Measurements from ENCODE around the gene GNRH2. TPM values are rescaled to one million over a fixed set of nuclear protein-coding genes. Genes with fewer than 3 reads are reported as not detected.

GNRH2 gene
- total RNA-seq, 1 experiment from 2014 or later, result 1.1 TPM

DNA sequence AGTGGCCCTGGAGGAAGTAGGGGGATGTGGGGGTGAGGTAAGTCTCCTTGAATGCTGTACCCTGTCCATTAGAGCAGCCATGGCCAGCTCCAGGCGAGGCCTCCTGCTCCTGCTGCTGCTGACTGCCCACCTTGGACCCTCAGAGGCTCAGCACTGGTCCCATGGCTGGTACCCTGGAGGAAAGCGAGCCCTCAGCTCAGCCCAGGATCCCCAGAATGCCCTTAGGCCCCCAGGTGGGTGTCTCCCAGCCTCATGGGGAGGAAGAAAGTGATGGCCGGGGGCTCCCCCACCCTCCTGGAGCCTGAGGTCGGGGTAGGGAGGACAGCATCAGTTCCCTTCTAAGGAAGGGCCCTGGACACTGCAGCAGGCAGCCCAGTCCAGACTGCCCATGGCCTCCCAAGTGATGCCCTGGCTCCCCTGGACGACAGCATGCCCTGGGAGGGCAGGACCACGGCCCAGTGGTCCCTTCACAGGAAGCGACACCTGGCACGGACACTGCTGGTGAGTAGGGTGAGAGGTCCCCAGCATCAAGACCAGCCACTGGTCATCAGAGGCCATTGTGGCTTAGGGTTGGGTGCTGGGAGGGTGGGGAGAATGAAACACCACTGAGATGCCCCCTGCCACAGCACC is 1.0 kb downstream of the GNRH2 start:
- peaks cover 22 to 24% of the 10 kb centered on the region in 2 experiments for H3K4me1 Mint-ChIP-seq
- Histone ChIP-seq H3K27me3 (ENCODE audit: insufficient read depth, low read length) (no peaks in the 10 kb centered on the region), H3T11ph (ENCODE audit: low read length) (no peak overlapping the region), H4K8ac (replicated peaks; ENCODE audit: insufficient read length, low read depth, low read length) (no peak overlapping the region), H2BK120ac (ENCODE audit: low read depth, low read length, poor library complexity, severe bottlenecking) (no peak overlapping the region), H3K4ac (ENCODE audit: low read depth, low read length) (no peak overlapping the region), H4K20me1 (ENCODE audit: control insufficient read depth, insufficient read depth, insufficient read length) (no peaks in the 10 kb centered on the region), H3K23ac (ENCODE audit: insufficient read length, low read depth, low read length) (no peak overlapping the region), H3K18ac (ENCODE audit: insufficient read length, low read depth, low read length) (no peak overlapping the region), H2BK12ac (ENCODE audit: insufficient read length, low read depth, low read length) (no peak overlapping the region), H4K5ac (ENCODE audit: insufficient read length, low read depth, low read length) (no peak overlapping the region), H2AK5ac (ENCODE audit: insufficient read length, low read length) (no peak overlapping the region), H2AFZ (ENCODE audit: low read length) (no peak overlapping the region), H3K79me2 (ENCODE audit: insufficient read depth, low read length) (no peaks in the 10 kb centered on the region; the same call in 1 of the 2 replicates), H3K4me1 (ENCODE audit: insufficient read depth, low read length) (peaks cover 12% of the 10 kb centered on the region; the same call in 1 of the 2 replicates), H3K23me2 (ENCODE audit: insufficient read length, low read depth, low read length, poor library complexity, severe bottlenecking) (peaks cover 13% of the 10 kb centered on the region), H3K56ac (ENCODE audit: insufficient read length, low read depth, low read length) (no peak overlapping the region), H3K9ac (ENCODE audit: extremely low read depth, insufficient read length, low read length) (no peak overlapping the region), H3K4me2 (ENCODE audit: insufficient read depth, insufficient read length, low read length) (no peak overlapping the region), H3K27ac (ENCODE audit: insufficient read length, low read depth, low read length) (no peak overlapping the region), H3K79me1 (ENCODE audit: insufficient read depth, low read depth, low read length, poor library complexity, severe bottlenecking) (no peaks in the 10 kb centered on the region), H2BK15ac (ENCODE audit: low read depth, low read length) (no peak overlapping the region), H3K14ac (ENCODE audit: insufficient read depth, low read length) (no peak overlapping the region), H3K9me3 (ENCODE audit: control insufficient read depth, low read depth, low read length) (no peaks in the 10 kb centered on the region), H2BK20ac (ENCODE audit: low read depth, low read length, poor library complexity, severe bottlenecking) (no peak overlapping the region), H2BK5ac (ENCODE audit: insufficient read length, low read length) (no peak overlapping the region), H4K91ac (ENCODE audit: insufficient read length, low read depth, low read length) (no peak overlapping the region)
- no peak for DNase-seq
- WGBS (ENCODE audit: extremely low coverage, insufficient read length, low lambda C conversion rate), result no CpG with 5 or more reads among the region's 8 CpGs
- no peaks in the 10 kb centered on the region; the same call in 1 of the 2 replicates for H3K27me3 Mint-ChIP-seq (ENCODE audit: low read depth)
- peak overlapping the region; percentile 94 to 95; a peak in 4 of 5 replicates for H3K4me3 Mint-ChIP-seq
- TF ChIP-seq, protein P1, sequence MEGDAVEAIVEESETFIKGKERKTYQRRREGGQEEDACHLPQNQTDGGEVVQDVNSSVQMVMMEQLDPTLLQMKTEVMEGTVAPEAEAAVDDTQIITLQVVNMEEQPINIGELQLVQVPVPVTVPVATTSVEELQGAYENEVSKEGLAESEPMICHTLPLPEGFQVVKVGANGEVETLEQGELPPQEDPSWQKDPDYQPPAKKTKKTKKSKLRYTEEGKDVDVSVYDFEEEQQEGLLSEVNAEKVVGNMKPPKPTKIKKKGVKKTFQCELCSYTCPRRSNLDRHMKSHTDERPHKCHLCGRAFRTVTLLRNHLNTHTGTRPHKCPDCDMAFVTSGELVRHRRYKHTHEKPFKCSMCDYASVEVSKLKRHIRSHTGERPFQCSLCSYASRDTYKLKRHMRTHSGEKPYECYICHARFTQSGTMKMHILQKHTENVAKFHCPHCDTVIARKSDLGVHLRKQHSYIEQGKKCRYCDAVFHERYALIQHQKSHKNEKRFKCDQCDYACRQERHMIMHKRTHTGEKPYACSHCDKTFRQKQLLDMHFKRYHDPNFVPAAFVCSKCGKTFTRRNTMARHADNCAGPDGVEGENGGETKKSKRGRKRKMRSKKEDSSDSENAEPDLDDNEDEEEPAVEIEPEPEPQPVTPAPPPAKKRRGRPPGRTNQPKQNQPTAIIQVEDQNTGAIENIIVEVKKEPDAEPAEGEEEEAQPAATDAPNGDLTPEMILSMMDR (conservative IDR thresholded peaks at IDR 0.05), result no peak
- no peaks in the 10 kb centered on the region for H3K9me3 Mint-ChIP-seq
- peaks cover 19 to 42% (median 40%) of the 10 kb centered on the region in 3 experiments for H3K36me3 Mint-ChIP-seq (ENCODE audit: insufficient read depth in 1 of 3, low read depth in 3 of 3)
- no peak overlapping the region for H3K27ac Mint-ChIP-seq

All from H9 (cell line).